NCI-H2196 (cell line): ENCODE results near the gene DNAL4.
A peak's percentile ranks its signal among the peaks of the same experiment; 100 is the strongest.

Experiments
- DNase-seq: peaks from one replicate; lab custom pipeline; 2025; ENCODE audit not compliant: unreplicated experiment; lab: John Stamatoyannopoulos, UW

The DNAL4 gene, protein sequence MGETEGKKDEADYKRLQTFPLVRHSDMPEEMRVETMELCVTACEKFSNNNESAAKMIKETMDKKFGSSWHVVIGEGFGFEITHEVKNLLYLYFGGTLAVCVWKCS

DNA sequence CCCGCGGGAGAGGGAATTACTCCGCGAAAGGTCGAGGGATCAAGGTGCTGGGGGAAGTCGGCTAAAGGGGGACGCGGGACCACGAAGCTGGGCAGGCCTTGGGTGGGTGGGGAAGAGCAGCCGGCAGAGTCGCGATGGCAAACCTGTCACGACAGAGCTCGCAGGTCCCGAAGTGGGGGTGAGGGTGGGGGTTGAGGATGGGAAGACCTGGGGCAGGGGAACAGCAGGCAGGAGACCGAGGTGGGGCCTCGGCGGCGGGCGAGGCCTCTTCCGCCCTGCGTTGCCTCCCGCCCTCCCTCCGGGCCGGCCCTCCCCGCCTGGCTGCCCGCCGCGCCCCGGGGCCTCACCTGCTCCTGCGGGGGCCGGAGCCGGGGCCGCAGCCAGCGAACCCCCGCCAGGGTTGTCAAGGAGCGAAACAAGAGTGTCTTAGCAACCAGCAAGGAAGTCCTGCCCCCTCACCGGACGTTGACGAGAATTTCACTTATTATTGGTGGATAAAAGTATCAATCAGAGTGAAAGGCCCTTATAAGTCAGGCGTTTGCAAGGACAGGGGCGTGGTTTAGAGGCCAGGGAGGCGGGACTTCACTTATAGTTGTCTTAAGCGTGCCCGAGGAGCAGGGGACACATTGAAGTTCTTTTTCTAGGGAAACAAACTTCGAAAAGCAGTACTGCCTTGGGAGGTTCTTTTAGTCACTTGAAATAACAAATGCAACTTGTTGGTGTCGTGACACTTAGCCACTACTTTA is at the start of gene DNAL4:
Gene DNAL4, minus strand, starts transcription at position 423 of the 746 bp plus-strand sequence. CDS start 11,412 bp downstream, outside the sequence.
- peak; percentile 88 for DNase-seq

DNA sequence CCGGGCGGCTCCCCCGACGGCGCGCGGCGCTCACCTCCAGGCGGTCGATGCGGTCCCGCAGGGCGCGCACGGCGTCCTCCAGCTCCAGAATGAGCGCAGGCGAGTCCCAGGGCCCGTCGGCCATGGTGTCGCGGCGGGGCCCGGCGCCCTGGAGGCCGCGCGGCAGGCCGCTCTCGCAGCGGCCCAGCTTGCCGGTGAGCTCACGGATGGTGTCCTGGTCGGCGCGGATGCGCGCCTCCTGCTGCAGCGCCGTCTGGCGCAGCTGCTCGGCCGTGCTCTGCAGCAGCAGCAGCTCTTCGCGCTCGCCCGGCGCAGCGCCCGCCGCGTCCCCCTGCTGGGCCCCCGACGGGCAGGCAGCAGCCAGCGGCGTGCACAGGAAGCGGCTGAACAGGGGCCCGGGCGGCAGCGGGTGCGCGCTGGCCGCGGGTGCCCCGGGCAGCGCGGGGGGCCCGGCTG is 49.3 kb upstream of the DNAL4 start:
- DNase-seq = peak; percentile 15

DNA sequence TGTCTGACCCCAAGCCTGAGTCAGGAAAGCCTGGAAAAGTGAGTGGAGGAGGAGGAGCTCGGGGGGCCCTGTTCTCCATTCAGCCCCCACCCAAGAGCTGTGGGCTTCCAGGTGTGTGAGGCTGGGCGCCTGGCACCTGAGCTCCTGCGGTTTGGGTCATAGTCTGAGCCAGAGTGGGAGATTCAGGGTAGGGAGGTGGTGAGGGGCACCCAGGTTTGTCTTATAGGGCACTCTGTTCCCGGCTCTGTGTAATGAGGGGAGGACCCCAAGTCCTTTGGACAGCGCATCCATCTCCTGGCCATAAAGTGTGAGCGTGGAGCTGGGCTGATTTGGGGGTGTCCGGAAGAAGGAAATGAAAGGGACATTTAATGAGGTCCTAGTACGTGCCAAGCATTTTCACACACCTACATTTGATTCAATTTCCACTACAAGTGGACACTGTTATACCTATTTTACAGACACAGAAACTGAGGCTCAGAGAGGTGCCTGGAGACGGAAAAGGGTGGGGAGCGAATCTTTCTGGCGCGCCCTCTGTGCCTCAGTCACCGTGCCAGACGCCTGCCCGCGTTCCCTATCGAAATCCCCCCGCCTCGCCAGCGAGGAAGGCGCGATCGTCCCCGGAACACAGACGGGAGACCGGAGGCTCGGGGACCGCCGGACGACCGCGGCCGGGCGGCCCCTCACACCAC is 48.7 kb upstream of the DNAL4 start:
- no peak for DNase-seq

DNA sequence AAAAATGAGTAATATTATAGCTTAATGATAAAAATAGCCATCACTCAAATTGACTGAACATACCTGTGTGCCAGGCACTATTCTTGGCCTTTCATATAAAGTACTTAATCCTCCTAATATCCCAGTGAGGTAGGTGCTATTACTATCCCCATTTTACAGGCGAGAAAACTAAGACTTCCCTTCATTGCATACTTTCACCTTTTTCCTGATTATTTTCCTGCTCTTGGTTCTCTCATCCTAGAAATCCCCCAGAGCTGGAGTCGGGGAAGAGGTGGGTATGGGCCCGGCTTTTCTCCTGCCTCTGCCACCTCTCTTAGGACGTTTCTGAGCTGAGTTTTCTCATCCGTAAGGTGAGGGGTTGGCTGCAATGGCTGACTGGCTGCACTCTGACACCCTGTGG is 47.7 kb upstream of the DNAL4 start:
- DNase-seq = no peak

DNA sequence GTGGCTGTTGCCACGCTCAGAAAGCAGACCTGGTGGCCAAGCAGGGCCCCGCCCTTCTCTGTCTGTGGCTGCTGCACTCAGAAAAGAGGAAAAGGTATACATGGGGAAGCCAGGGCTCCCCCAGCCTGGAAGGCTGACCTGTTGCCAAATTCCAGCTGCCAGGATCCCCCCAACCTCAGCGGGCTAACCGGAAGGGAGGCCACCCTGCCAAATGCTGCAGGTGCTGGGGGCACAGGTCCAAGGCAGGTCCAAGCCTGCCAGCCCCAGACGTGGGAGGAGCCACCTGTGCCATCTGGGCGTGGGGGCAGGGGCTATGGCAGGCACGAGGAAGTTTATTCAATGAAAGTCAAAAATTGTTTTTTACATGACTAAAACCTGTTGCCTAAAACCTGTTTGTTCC is 47.3 kb upstream of the DNAL4 start:
- peak; percentile 32 for DNase-seq

DNA sequence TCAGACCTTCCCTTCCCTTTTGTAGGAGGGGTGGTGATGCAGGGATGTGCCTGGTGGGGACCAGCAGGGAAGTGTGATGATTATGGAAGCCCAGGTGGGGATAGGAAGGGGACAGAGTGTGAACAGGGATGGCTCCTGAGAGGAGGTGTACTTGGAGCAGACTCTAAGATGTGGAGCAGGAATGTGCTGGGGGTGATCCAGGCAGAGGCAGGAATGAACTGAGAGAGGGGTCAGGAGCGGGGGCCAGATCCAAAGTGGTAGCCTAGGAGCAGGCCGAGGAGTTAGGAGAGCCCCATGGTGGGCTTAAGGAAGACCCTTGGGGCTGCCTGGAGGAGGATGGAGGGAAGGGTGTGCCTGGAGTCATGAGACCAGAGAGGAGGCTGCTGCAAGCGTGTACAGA is 46.2 kb upstream of the DNAL4 start:
- DNase-seq = no peak

DNA sequence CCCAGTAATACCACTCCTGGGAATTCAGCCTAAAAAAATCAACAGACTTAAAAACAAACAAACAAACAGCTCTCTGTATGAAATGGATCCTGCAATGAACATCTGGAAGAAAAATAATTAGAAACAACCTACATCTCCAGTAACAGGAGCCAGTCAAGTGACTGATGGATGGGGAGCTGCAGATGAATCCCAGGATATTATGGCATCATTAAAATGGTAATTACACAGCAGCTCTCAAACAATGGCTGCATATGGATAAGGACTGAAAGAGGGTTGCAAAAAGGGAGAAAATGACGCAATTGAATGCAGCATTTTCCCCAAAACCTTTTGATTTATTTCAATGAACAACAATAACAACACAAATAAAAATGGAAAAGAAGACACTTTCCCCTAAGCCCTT is 45.7 kb upstream of the DNAL4 start:
- DNase-seq = no peak

DNA sequence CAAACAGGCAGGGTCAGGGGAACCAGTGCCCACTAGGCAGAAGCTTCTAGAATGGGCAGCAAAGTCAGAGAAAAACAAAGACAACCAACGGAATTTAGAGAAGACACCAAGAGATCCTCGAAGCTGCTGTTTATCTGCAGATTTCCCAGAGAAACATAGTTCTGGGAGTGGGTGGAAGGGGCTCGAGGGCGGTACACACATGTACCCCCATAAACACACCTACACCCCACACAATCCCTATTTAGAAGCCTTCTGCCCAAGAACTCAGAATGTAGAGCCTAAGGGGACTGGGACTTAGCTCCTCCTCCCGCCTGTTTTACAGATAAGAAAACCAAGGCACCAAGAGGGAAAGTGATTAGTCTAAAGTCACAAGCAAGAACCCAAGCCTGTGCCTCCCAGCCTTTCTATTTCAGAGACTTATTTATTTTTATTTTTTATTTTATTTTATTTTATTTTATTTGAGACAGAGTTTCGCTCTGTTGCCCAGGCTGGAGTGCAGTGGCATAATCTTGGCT is 43.5 kb upstream of the DNAL4 start:
- DNase-seq = no peak

DNA sequence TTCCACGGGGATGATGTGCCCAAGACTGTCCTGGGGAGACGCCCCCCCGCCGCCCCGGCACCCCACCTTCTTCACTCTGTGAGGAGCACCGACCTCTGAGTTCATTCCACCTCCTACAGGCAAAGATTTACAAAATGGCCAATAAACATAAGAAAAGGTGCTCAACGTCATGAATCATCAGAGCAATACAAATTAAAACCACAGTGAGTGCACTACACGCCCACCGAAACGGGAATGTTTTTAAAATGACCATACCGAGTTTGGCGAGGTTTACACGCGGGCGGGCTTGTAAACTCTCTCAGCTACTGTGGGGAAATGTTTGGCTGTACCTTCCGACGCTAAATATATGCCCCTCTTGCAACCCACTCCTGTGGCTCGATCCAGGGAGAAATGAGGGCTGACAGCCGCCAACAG is 42.0 kb upstream of the DNAL4 start:
- no peak for DNase-seq

DNA sequence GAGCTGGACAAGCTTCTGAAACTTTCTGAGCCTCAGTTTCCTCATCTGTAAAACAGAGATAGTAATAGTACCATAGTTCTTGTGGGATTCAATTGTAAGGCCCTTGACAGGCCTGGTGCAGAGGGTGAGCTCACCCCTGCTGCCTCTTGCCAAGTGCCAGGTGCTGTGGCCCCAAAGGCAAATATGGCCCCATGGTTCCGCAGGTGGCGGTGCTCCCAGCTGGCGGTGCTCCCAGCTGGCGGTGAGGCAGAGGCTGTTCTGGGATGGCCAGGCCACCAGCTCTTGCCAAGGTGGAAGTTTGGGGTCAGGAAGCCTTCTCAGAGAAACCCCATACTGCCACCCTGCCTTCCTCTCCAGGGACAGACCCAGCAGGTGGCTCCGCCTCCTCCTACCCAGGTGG is 41.0 kb upstream of the DNAL4 start:
- DNase-seq = no peak

DNA sequence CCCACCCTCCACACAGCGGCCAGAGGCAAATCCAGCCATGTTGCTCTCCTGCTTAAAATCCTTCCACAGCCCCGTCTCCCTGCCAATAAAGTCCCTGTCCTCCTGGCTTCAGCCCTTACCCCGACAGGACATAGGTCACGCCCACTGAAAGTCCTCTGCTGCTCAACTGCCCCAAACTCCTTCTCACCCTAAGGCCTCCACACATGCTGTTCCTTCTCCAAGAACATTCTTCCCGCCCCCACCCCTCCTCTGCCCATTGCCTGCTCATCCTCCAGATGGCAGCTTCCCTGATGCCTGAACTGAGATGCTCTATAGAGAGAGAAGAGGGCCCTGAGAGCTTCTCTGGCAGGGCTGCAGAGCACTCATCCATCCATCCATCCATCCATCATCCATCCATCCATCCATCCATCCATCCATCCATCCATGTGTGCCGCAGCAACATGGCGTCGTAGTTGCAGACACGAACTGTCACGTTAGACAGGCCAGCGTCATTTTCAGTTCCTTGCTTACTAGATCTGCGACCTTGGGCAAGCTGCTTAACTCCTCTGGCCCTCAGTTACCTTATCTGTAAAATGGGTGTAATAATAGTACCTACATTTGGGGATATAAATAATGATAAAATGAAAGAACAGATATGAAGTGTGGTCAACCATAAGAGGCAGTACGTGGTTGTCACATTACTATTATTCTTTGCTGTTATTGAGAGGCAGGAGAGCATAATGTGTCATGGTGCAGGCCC is 40.4 kb upstream of the DNAL4 start:
- DNase-seq = no peak

DNA sequence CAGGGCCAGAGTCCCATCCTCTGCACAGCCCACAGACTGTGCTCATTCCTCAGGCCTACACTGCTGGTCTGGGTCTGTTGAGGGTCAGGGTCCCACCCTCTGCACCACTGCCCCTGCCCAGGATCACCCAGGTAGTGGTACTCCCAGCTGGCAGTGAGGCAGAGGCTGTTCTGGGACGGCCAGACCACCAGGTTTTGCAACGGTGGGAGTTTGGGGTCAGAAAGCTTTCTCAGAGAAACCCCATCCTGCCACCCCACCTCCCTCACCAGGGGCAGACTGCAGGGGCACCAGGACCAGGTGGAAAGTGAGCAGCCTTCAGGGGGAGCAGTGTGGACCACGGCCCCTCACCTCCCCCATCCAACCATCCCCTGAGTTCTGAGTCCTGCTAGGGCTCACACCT is 39.1 kb upstream of the DNAL4 start:
- DNase-seq = no peak

DNA sequence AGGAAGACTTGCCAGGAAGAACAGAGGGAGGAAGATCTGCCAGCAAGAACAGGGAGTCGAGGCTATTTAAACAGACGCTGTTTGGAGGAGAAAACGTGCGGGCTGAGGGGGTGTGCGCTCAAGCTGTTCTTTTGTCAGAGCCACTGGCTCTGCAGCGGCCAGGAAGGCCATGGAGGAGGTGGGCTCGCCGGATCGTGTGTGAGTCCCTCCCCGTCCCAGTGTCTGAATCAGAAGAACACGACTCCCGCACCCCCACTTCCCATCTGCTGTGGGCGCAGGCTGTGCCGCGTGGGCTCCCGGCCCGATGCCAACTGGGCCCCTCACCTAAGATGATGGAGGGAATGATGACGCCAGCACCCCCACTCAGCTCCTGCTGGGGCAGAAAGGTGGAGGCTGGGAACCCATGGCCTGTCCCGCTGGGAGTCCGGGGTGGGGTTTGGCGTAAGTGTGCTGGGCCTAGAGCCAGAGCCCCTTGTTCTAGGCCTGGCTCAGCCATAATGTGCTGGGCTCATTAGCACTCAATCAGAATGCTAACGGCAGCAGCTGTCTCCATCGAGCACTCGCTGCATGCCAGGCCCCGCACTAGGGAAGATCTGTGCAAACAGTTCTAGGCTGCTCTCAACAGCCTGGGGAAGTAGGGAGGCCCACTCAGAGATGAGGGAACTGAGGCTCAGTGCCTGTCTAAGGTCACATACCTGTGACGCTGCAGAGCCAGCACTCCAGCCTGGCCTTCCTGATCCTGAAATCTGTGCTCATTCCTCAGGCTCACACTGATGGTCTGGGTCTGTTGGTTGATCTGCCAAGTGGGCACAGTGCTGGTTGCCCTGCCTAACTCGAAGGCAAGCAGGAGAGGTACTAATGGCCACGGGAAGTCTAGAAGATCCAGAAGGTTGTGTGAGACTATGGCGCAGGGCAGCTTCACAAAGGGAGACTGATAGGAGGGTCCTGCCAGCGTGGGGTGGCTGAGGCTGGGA is 38.3 kb upstream of the DNAL4 start:
- no peak for DNase-seq

DNA sequence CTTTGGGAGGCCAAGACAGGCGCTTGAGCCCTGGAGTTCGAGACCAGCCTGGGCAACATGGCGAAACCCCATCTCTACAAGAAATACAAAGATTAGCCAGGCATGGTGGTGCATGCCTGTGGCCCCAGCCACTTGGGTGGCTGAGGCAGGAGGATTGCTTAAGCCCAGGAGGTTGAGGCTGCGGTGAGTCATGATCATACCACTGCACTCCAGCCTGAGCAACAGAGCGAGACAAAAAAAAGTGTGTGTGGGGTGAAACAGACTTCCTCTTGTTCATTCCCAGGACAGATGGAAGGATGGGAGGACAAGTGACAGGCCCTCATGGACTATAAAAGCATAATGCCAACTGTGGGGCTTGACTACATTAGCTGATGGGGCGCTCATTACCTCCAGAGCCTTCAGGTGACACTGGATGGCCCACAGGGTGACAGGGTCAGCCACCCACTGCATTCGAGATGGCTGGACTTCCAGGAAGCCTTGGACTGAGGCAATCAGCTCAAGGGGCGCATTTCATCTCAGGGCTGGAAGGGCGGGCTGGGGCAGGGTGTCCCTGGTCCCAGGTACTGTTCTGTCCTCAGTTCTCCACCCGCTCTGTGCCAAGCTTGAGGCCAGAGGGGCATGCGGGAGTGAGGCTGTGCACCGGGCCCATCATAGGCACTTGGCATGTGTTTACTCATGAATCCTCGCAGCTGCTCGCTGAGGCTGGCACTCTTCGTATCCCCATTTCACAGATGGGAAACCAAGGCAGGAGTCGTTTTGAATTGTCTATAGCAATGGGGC is 37.4 kb upstream of the DNAL4 start:
- DNase-seq = no peak

DNA sequence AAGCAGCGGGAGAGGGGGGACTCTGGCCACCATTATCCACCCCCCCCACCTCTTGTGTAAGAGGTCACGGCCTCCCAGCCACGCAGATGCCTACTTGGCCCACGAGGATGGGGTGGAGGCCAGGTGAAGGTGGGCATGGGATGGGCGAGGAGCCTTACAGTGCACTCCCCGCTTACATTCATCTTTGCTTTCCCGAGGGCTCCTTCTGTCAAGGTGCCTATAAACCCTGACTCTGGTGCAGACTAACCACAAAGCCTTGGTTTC is 36.8 kb upstream of the DNAL4 start:
- no peak for DNase-seq

DNA sequence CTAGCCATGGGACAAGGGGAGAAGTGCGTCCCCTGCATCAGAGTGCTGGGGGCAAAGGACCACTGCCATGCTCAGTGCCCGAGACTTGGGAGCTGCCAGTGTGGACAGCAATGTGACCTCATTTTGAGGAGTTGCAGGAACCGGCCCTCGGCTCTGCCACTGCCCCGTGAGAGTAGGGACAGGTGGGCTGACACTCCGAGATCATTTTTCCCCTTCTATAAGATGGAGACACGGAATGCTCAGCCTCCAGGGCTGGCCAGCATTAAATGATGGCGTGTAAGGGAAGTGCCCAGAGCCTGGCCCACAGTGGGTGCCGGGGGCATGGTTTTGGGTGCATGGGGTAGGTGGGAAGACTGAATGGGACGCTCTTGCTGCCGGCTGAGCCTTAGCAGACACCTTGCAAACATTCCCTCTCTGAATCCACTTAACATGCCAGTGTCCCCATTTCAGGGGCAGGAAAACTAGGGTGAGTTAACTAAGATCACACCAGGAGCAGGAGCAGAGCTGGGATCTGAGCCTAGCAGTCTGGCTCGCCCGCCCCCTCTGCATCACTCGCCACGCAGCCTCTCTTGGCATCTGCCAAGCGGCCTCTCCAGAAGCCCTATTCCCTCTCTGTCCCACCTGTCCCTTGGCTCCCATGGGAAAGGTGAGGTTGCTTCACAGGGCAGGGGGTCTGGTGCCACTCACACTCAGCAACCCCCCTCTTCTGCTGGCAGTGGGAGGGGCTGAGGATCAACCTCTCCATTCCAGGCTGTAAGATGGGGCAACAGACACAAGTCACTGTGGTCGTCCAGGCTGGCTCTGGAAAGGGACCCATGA is 36.3 kb upstream of the DNAL4 start:
- no peak for DNase-seq

DNA sequence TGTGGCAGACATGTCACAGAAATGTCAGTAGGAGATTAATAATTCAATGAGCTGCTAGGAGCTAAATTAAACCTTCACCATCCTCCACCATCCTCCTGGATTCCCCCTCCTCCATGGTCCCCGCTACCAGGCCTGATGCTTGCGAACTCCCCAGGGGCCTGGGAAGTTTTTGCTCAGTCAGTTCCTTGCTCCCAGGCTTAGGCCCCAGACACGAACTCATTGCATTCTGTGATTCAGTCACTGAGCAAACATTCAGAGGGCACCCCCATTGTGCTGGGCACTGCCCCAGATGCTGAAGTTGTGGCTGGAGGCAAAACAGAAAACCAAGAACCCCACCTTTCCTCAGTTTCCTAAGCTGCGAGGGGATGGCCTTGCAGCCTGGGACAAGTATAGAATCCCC is 35.5 kb upstream of the DNAL4 start:
- no peak for DNase-seq

DNA sequence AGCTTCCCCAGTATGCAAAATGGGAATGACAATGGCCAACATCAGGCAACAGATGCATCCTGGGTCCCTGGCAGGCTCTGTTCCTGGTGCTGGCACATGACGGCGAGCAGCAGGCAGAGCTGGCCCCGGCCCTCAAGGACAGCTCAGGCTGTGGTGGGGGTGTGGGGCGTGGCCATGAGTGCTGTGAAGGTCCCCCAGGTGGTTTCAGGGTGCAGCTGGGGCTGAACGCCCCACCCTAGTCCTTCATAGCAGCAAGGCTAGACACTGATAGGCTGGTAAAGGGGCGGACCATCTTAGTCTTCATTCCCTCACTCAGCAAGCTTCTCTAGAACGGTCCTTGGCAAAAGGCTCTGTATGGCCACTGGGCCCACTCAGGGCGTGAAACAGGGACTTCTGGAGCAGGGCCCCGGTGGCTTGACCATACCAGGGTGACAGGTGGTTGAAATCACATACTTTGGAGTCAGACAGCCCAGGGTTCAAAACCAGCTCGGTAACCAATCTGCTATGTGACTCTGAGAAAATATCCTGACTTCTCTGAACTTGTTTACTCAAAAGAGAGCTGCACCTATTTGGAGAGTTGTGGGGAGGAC is 34.8 kb upstream of the DNAL4 start:
- no peak for DNase-seq

DNA sequence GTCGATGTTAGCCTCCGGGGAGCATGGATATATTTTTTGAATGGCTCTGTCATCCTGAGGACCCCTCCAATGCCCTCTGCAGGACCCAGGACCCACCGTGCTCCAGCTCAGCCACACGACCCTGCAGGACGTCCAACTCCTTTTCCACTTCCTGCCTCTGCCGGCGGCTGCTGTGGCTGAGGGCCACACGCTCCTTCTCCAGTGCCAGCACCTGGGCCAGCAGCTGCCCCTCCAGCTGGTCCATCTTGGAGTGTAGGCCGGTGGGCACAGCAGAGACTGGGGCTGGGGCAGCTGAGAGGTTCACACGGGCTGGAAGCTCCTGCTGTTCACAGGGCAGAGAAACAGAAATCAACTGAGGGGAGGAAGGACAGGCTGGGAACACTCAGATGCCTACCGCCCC is 34.2 kb upstream of the DNAL4 start:
- no peak for DNase-seq
